ENCODE results near the gene REXO5.
A peak's percentile ranks its signal among the peaks of the same experiment; 100 is the strongest.

REXO5 gene

DNA sequence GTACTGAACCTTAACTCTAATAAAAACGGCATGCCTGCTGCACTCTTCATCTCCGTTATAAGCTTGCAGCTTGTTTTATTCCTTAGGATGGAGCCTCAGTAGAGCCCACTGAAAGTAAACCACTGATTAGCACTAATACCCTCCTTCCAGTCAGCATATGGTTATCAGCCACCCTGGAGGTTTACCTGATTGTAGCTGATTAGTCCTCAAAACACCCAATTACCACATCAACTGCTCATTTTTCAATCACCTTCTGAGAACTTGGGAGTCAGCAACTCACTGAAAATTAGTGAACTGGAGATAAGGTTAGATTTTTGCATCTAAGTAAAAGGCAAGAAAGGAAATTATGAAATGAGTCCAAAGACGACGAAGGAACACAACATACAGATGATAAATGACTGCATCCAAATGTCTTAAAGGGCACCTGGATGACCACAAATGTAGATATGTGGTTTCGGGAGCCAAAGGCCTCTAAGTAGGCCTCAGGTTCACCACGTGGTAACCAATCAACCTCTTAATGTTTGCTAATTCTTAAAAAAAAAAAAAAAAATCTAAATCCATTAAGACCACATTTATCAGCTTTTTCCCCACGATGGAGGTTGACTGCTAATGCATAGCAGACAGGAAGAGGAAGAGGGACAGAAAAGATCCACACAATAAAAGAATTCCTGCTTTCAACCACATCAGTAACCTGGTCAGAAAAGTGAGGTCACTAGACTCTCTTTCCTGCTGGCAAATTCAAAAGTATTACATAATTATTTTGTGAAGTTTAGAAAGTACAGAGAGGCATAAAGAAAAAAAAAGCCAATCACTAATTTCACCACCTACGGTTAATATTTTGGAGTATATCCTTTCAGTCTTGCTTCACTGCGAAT is 65.9 kb downstream of the REXO5 start:
- no peak for TF ChIP-seq CTCF (conservative IDR thresholded peaks at IDR 0.05; ENCODE audit: low read depth)
- DNase-seq (ENCODE audit: low spot score) = no peak
- POLR2A ChIA-PET (ENCODE audit: low non-redundant PET) = no interaction called here
- CTCF ChIA-PET = interaction anchor here (0.6 kb wide), 1 partner anchor 191 kb away, joined by 3 read pairs; no protein-coding TSS in a partner anchor
- no peak overlapping the region for H3K27ac ChIP-seq

DNA sequence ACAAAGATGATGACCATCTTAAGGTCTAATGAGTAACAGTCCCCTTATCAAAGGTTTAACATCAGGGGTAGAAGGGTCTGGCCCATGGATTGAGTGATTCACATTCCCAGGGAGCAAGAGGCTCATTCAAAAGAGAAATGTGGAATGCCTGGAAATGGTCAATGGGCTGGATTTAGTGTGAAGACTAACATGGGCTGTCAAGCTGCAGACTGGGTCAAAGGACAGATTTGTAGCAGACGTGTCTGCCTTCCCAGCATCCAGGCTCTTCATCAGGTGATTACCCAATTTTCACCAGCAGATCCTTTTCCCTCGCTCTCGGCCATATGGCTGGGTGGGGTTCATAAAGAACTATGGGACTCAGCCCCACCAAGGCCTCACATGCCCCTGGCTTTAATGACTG is 67.0 kb downstream of the REXO5 start:
- no peak overlapping the region for H3K27ac ChIP-seq
- CTCF ChIA-PET = interaction anchor here (1.4 kb wide), 1 partner anchor 13 kb away, joined by 7 read pairs; no protein-coding TSS in a partner anchor
- no peak for TF ChIP-seq CTCF (conservative IDR thresholded peaks at IDR 0.05; ENCODE audit: low read depth)
- POLR2A ChIA-PET (ENCODE audit: low non-redundant PET) = no interaction called here
- DNase-seq (ENCODE audit: low spot score) = no peak

GRCh38 chr16:20874088-20874581 is 67.8 kb downstream of the REXO5 start:
- DNase-seq (ENCODE audit: low spot score) = no peak
- ChIA-PET CTCF (interaction anchor here (0.6 to 1.4 kb wide), 2 partner anchors 12 to 16 kb away, joined by 3 to 7 read pairs; no protein-coding TSS in a partner anchor), POLR2A (ENCODE audit: low non-redundant PET) (no interaction called here)
- no peak for TF ChIP-seq CTCF (conservative IDR thresholded peaks at IDR 0.05; ENCODE audit: low read depth)
- H3K27ac ChIP-seq = no peak overlapping the region

DNA sequence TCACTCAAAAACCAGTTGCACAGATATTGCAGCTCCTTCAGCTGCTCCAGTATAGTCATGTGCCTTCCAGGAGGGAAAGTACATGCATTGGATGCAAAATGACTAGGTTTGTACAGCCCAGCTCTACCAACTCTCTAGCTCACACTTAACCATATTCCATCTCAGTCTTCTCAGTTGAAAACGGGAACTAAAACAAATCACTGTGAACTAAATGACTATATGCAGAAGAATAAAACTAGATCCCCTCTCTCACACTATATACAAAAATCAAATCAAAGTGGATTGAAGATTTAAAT is 69.0 kb downstream of the REXO5 start:
- CTCF ChIA-PET = interaction anchor here (0.7 to 0.9 kb wide), 2 partner anchors 8 to 178 kb away, joined by 3 to 4 read pairs; no protein-coding TSS in a partner anchor
- DNase-seq (ENCODE audit: low spot score) = no peak
- no peak for TF ChIP-seq CTCF (conservative IDR thresholded peaks at IDR 0.05; ENCODE audit: low read depth)
- H3K27ac ChIP-seq = no peak overlapping the region
- POLR2A ChIA-PET (ENCODE audit: low non-redundant PET) = no interaction called here

DNA sequence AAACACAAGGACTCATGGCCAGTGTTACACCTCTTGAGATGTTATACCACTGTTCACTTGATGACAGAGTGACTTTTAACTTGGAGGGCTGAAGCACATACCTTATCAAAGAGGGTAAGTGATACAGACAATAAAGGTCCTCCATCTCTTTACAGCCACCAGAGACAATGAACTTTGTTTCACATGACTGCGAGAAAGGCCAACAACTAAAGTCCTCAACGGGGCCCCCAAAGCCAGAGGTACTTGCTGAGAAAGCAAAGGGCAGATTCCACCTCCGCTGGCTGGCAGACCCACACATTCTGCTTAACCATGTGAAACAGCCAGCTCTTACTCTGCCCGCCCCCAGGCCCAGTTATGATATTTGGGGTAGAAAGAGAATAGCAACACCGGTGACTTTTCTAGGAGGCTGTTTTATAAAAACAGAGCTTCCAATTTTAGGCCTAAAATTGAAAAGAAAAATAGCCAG is 72.4 kb downstream of the REXO5 start:
- POLR2A ChIA-PET (ENCODE audit: low non-redundant PET) = no interaction called here
- CTCF ChIA-PET = no interaction called here
- no peak for TF ChIP-seq CTCF (conservative IDR thresholded peaks at IDR 0.05; ENCODE audit: low read depth)
- DNase-seq (ENCODE audit: low spot score) = no peak
- H3K27ac ChIP-seq = peak overlapping the region; percentile 72

- H3K27ac ChIP-seq = peak overlapping the region; percentile 72
- POLR2A ChIA-PET (ENCODE audit: low non-redundant PET) = no interaction called here
- TF ChIP-seq CTCF (conservative IDR thresholded peaks at IDR 0.05; ENCODE audit: low read depth) = no peak
- CTCF ChIA-PET = no interaction called here
- DNase-seq (ENCODE audit: low spot score) = peak; percentile 64
These were observed 73.1 kb downstream of the REXO5 start for GRCh38 chr16:20879175-20880040.
